ENCODE results near the gene CD3E. TPM values are rescaled to one million over a fixed set of nuclear protein-coding genes. Genes with fewer than 3 reads are reported as not detected.
"Not testable (repeated sequence)": the region's sequence is repeated elsewhere in the genome, so short reads cannot be mapped to it uniquely, and the experiment has no call there.

The CD3E gene
- total and polyA plus RNA-seq, 9 donors = 0.13 to 0.64 (median 0.31) TPM

GRCh38 chr11:118306556-118306955 is 2.0 kb downstream of the CD3E start:
- Histone ChIP-seq H3K9me3 (replicated peaks; ENCODE audit: control insufficient read depth, low read depth, low read length) (no peaks in the 10 kb centered on the region), H3K4me3 (ENCODE audit: low read length) (no peak overlapping the region), H3K4me1 (ENCODE audit: control insufficient read depth, insufficient read depth, low read length) (no peaks in the 10 kb centered on the region), H3K36me3 (ENCODE audit: control insufficient read depth, insufficient read depth, low read length) (no peaks in the 10 kb centered on the region), H3K27ac (ENCODE audit: low read length) (no peak overlapping the region), H3K27me3 (ENCODE audit: control insufficient read depth, insufficient read depth, low read length) (peaks cover 12% of the 10 kb centered on the region)
- 80% methylated on average over 1 of the region's 2 CpGs for WGBS (ENCODE audit: insufficient coverage)
- no peak for DNase-seq

GRCh38 chr11:118308995-118309528 is 4.5 kb downstream of the CD3E start:
- not testable (repeated sequence) for H3K27me3 ChIP-seq (ENCODE audit: control insufficient read depth, insufficient read depth, low read length); H3K36me3 ChIP-seq (ENCODE audit: control insufficient read depth, insufficient read depth, low read length); H3K4me3 ChIP-seq (ENCODE audit: low read length); H3K4me1 ChIP-seq (ENCODE audit: control insufficient read depth, insufficient read depth, low read length); H3K27ac ChIP-seq (ENCODE audit: low read length); DNase-seq; H3K9me3 ChIP-seq (replicated peaks; ENCODE audit: control insufficient read depth, low read depth, low read length)
- 79% methylated on average over 2 of the region's 5 CpGs for WGBS (ENCODE audit: insufficient coverage)

- no peak for DNase-seq
- Histone ChIP-seq H3K9me3 (replicated peaks; ENCODE audit: control insufficient read depth, low read depth, low read length) (no peaks in the 10 kb centered on the region), H3K36me3 (ENCODE audit: control insufficient read depth, insufficient read depth, low read length) (no peaks in the 10 kb centered on the region), H3K27ac (ENCODE audit: low read length) (no peak overlapping the region), H3K27me3 (ENCODE audit: control insufficient read depth, insufficient read depth, low read length) (peaks cover 8% of the 10 kb centered on the region), H3K4me1 (ENCODE audit: control insufficient read depth, insufficient read depth, low read length) (peaks cover 3% of the 10 kb centered on the region), H3K4me3 (ENCODE audit: low read length) (no peak overlapping the region)
- no CpG with 5 or more reads among the region's 3 CpGs for WGBS (ENCODE audit: insufficient coverage)
These were observed 5.7 kb downstream of the CD3E start for GRCh38 chr11:118310271-118310670.

GRCh38 chr11:118310781-118311485 is 6.4 kb downstream of the CD3E start:
- H3K36me3 ChIP-seq (ENCODE audit: control insufficient read depth, insufficient read depth, low read length) = no peaks in the 10 kb centered on the region
- peaks cover 8% of the 10 kb centered on the region for H3K4me1 ChIP-seq (ENCODE audit: control insufficient read depth, insufficient read depth, low read length)
- WGBS (ENCODE audit: insufficient coverage) = no CpG with 5 or more reads among the region's 3 CpGs
- peaks cover 8% of the 10 kb centered on the region for H3K27me3 ChIP-seq (ENCODE audit: control insufficient read depth, insufficient read depth, low read length)
- no peaks in the 10 kb centered on the region for H3K9me3 ChIP-seq (replicated peaks; ENCODE audit: control insufficient read depth, low read depth, low read length)
- no peak for DNase-seq
- no peak overlapping the region for H3K27ac ChIP-seq (ENCODE audit: low read length)
- no peak overlapping the region for H3K4me3 ChIP-seq (ENCODE audit: low read length)

GRCh38 chr11:118311518-118311917 is 7.0 kb downstream of the CD3E start:
- peaks cover 7% of the 10 kb centered on the region for H3K27me3 ChIP-seq (ENCODE audit: control insufficient read depth, insufficient read depth, low read length)
- H3K27ac ChIP-seq (ENCODE audit: low read length) = no peak overlapping the region
- no peak overlapping the region for H3K4me3 ChIP-seq (ENCODE audit: low read length)
- H3K4me1 ChIP-seq (ENCODE audit: control insufficient read depth, insufficient read depth, low read length) = peaks cover 13% of the 10 kb centered on the region
- H3K36me3 ChIP-seq (ENCODE audit: control insufficient read depth, insufficient read depth, low read length) = no peaks in the 10 kb centered on the region
- no CpG with 5 or more reads among the region's 4 CpGs for WGBS (ENCODE audit: insufficient coverage)
- H3K9me3 ChIP-seq (replicated peaks; ENCODE audit: control insufficient read depth, low read depth, low read length) = no peaks in the 10 kb centered on the region
- DNase-seq = no peak

GRCh38 chr11:118312328-118312727 is 7.8 kb downstream of the CD3E start:
- Histone ChIP-seq H3K4me3 (ENCODE audit: low read length) (no peak overlapping the region), H3K36me3 (ENCODE audit: control insufficient read depth, insufficient read depth, low read length) (no peaks in the 10 kb centered on the region), H3K4me1 (ENCODE audit: control insufficient read depth, insufficient read depth, low read length) (peaks cover 19% of the 10 kb centered on the region), H3K27me3 (ENCODE audit: control insufficient read depth, insufficient read depth, low read length) (peaks cover 8% of the 10 kb centered on the region), H3K9me3 (replicated peaks; ENCODE audit: control insufficient read depth, low read depth, low read length) (no peaks in the 10 kb centered on the region), H3K27ac (ENCODE audit: low read length) (no peak overlapping the region)
- WGBS (ENCODE audit: insufficient coverage) = 100% methylated on average over 1 of the region's 2 CpGs
- no peak for DNase-seq

- Histone ChIP-seq H3K27ac (ENCODE audit: low read length) (no peak overlapping the region), H3K27me3 (ENCODE audit: control insufficient read depth, insufficient read depth, low read length) (peaks cover 8% of the 10 kb centered on the region), H3K4me1 (ENCODE audit: control insufficient read depth, insufficient read depth, low read length) (peaks cover 19% of the 10 kb centered on the region), H3K9me3 (replicated peaks; ENCODE audit: control insufficient read depth, low read depth, low read length) (no peaks in the 10 kb centered on the region), H3K4me3 (ENCODE audit: low read length) (no peak overlapping the region), H3K36me3 (ENCODE audit: control insufficient read depth, insufficient read depth, low read length) (no peaks in the 10 kb centered on the region)
- no CpG with 5 or more reads among the region's 4 CpGs for WGBS (ENCODE audit: insufficient coverage)
- DNase-seq = no peak
These were observed 8.7 kb downstream of the CD3E start for GRCh38 chr11:118313242-118313641.

GRCh38 chr11:118314988-118315411 is 10.5 kb downstream of the CD3E start:
- DNase-seq = peak; percentile 54
- no peaks in the 10 kb centered on the region for H3K9me3 ChIP-seq (replicated peaks; ENCODE audit: control insufficient read depth, low read depth, low read length)
- no peak overlapping the region for H3K4me3 ChIP-seq (ENCODE audit: low read length)
- H3K36me3 ChIP-seq (ENCODE audit: control insufficient read depth, insufficient read depth, low read length) = no peaks in the 10 kb centered on the region
- H3K27ac ChIP-seq (ENCODE audit: low read length) = no peak overlapping the region
- H3K4me1 ChIP-seq (ENCODE audit: control insufficient read depth, insufficient read depth, low read length) = peaks cover 19% of the 10 kb centered on the region
- 22% methylated on average over 3 of the region's 7 CpGs for WGBS (ENCODE audit: insufficient coverage)
- peaks cover 8% of the 10 kb centered on the region for H3K27me3 ChIP-seq (ENCODE audit: control insufficient read depth, insufficient read depth, low read length)

GRCh38 chr11:118318124-118318523 is 13.6 kb downstream of the CD3E start:
- no peak for DNase-seq
- Histone ChIP-seq H3K9me3 (replicated peaks; ENCODE audit: control insufficient read depth, low read depth, low read length) (no peaks in the 10 kb centered on the region), H3K27me3 (ENCODE audit: control insufficient read depth, insufficient read depth, low read length) (peaks cover 5% of the 10 kb centered on the region), H3K27ac (ENCODE audit: low read length) (no peak overlapping the region), H3K4me1 (ENCODE audit: control insufficient read depth, insufficient read depth, low read length) (peaks cover 19% of the 10 kb centered on the region), H3K36me3 (ENCODE audit: control insufficient read depth, insufficient read depth, low read length) (no peaks in the 10 kb centered on the region), H3K4me3 (ENCODE audit: low read length) (no peak overlapping the region)
- WGBS (ENCODE audit: insufficient coverage) = 79% methylated on average over 4 of the region's 4 CpGs

- WGBS (ENCODE audit: insufficient coverage) = 85% methylated on average over 6 of the region's 11 CpGs
- Histone ChIP-seq H3K27ac (ENCODE audit: low read length) (no peak overlapping the region), H3K4me3 (ENCODE audit: low read length) (no peak overlapping the region), H3K36me3 (ENCODE audit: control insufficient read depth, insufficient read depth, low read length) (no peaks in the 10 kb centered on the region), H3K9me3 (replicated peaks; ENCODE audit: control insufficient read depth, low read depth, low read length) (no peaks in the 10 kb centered on the region), H3K27me3 (ENCODE audit: control insufficient read depth, insufficient read depth, low read length) (peaks cover 5% of the 10 kb centered on the region), H3K4me1 (ENCODE audit: control insufficient read depth, insufficient read depth, low read length) (peaks cover 19% of the 10 kb centered on the region)
- DNase-seq = no peak
These were observed 14.2 kb downstream of the CD3E start for GRCh38 chr11:118318581-118319336.
